Measurements from ENCODE around the gene CSNK1G1.

DNA sequence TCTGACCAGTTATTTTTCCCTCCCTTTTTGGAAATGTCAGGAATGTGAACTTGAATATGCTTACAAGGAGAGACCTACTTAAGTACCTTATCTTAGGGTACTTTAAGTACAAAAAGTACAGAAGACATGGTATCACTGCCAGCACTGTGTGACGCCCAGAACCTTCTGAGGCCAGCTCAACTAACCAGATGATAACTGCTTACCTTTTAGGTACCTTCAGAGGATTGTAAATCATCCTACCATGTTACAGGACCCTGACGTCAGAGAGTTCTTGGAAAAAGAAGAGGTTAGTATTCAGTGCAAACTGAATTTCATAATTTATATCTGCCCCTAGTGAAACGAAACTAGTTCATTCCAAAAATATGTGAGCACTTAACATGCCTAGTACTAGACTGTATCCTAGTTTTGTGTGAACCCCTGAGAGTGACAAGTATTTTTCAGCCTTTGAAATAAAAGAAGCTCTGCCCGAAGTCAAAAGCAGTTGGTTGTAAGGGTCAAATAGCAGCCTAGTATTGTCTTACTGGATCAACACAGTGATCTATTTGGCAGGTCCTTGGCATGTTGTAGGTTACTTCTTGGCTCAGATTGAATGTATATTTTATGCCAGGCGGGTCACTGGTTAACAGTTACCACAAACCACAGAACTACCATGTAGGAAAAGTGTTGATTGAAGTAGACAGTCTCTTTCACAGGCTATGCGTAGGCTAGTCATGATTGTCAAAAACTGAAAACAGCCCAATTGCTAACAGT is 228.3 kb downstream of the CSNK1G1 start:
- TF ChIP-seq CTCF (IDR thresholded peaks at IDR 0.05; ENCODE audit: poor library complexity, severe bottlenecking) (no peak), POLR2AphosphoS5 (IDR thresholded peaks at IDR 0.05) (no peak), EP300 (conservative IDR thresholded peaks at IDR 0.05; ENCODE audit: poor library complexity, severe bottlenecking) (no peak)
